ENCODE data around the gene SORCS1. TPM values are rescaled to one million over a fixed set of nuclear protein-coding genes. Genes with fewer than 3 reads are reported as not detected.

SORCS1 gene
- total RNA-seq, 1 donor = not detected

GRCh38 chr10:106857728-106858127, 306.8 kb downstream of the SORCS1 start:
- no peak for DNase-seq (ENCODE audit: low read depth)
- no peak for TF ChIP-seq CTCF (IDR thresholded peaks at IDR 0.05; ENCODE audit: insufficient read depth, low read depth, low read length)
- no peak overlapping the region for H3K4me3 ChIP-seq (ENCODE audit: low read depth, low read length)

- TF ChIP-seq CTCF (IDR thresholded peaks at IDR 0.05; ENCODE audit: insufficient read depth, low read depth, low read length) = no peak
- DNase-seq (ENCODE audit: low read depth) = no peak
Observed at GRCh38 chr10:106857213-106857612, 307.3 kb downstream of the SORCS1 start.

GRCh38 chr10:106836933-106837663, 327.4 kb downstream of the SORCS1 start:
- no peak for TF ChIP-seq CTCF (IDR thresholded peaks at IDR 0.05; ENCODE audit: insufficient read depth, low read depth, low read length)
- H3K4me3 ChIP-seq (ENCODE audit: low read depth, low read length) = no peak overlapping the region
- DNase-seq (ENCODE audit: low read depth) = no peak

More at GRCh38 chr10:106857213-106857612, 307.3 kb downstream of the SORCS1 start:
- H3K4me3 ChIP-seq (ENCODE audit: low read depth, low read length) = no peak overlapping the region

- no peak overlapping the region for H3K4me3 ChIP-seq (ENCODE audit: low read depth, low read length)
- TF ChIP-seq CTCF (IDR thresholded peaks at IDR 0.05; ENCODE audit: insufficient read depth, low read depth, low read length) = no peak
- DNase-seq (ENCODE audit: low read depth) = no peak
Observed at GRCh38 chr10:106832846-106833245, 331.7 kb downstream of the SORCS1 start.

- DNase-seq (ENCODE audit: low read depth) = no peak
- TF ChIP-seq CTCF (IDR thresholded peaks at IDR 0.05; ENCODE audit: insufficient read depth, low read depth, low read length) = no peak
- H3K4me3 ChIP-seq (ENCODE audit: low read depth, low read length) = no peak overlapping the region
Observed at GRCh38 chr10:106830471-106830870, 334.0 kb downstream of the SORCS1 start.

- no peak for TF ChIP-seq CTCF (IDR thresholded peaks at IDR 0.05; ENCODE audit: insufficient read depth, low read depth, low read length)
Observed at GRCh38 chr10:106830006-106830405, 334.5 kb downstream of the SORCS1 start.

GRCh38 chr10:106826716-106827115, 337.8 kb downstream of the SORCS1 start:
- DNase-seq (ENCODE audit: low read depth) = no peak
- TF ChIP-seq CTCF (IDR thresholded peaks at IDR 0.05; ENCODE audit: insufficient read depth, low read depth, low read length) = no peak
- no peak overlapping the region for H3K4me3 ChIP-seq (ENCODE audit: low read depth, low read length)

More at GRCh38 chr10:106830006-106830405, 334.5 kb downstream of the SORCS1 start:
- DNase-seq (ENCODE audit: low read depth) = no peak
- no peak overlapping the region for H3K4me3 ChIP-seq (ENCODE audit: low read depth, low read length)
